Activated CD4-positive, alpha-beta T cell treated with anti-CD3 and anti-CD28 coated beads for 4 hours (primary cell): Measurements from ENCODE around the gene MAGEA9B.
"Not testable (repeated sequence)": the region's sequence is repeated elsewhere in the genome, so short reads cannot be mapped to it uniquely, and the experiment has no call there.

ENCODE experiments used
- DNase-seq, 2 donors: peaks; one replicate each; pipeline ENCODE4 v3.0.0-alpha.2; 2020

Gene MAGEA9B

GRCh38 chrX:149533999-149534398, 53.3 kb downstream of the MAGEA9B start:
- DNase-seq: not testable (repeated sequence)

DNA sequence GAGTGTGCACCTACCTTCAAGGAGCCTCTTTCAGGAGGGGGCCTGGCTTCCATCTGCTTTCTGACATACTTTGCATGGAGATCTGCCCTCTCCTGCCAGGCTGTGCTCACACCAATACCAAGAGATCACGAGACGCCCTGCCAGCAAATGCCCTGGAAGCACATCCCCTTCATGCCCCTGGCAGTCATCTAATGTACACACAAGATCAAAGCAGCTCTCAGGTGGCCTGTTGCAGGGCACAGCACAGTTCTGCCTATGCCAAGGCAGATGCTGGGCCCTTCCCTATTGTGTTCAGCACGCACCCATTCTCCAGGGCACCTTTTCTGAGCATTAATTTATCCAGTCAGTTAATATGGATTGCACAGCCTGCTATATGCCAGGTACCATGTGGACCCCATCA, 54.4 kb downstream of the MAGEA9B start:
- not testable (repeated sequence) for DNase-seq
